HepG2 (cell line): Measurements from ENCODE around the gene BMPER. TPM values are rescaled to one million over a fixed set of nuclear protein-coding genes. Genes with fewer than 3 reads are reported as not detected.

Experiments used
- ATAC-seq: fragments of 200-7000 bp; cut with Tn5 transposase; 3 replicates; pipeline ENCODE4 v1.9.1; 2020; ENCODE audit warnings: mild to moderate bottlenecking, moderate library complexity
- BruUV-seq: library from RNA; stranded (reverse); fragments of 400-500 nt; replicated peaks from 2 replicates; lab custom pipeline; 2021; lab: Mats Ljungman, UMichigan
- CTCF ChIA-PET: fragments of 300-600 bp; formaldehyde crosslinking; extraction: SDS; loops from one replicate; lab custom pipeline; 2021; ENCODE audit warnings: low total read pairs, inconsistent platforms, low intra/inter-chr PET ratio; lab: Yijun Ruan, JAX
- POLR2A ChIA-PET: fragments of 350-600 bp; sonication (Branson Sonifier 250); formaldehyde crosslinking; loops from one replicate; lab custom pipeline; 2020; ENCODE audit warnings: antibody characterized with exemption, inconsistent platforms; lab: Yijun Ruan, JAX
- DNase-seq: peaks from one replicate; pipeline ENCODE4 v3.0.0-alpha.2; 2015; ENCODE audit warnings: low spot score
- FAIRE-seq: peaks from 3 replicates; lab custom pipeline; 2011; peaks lifted over from hg19 to GRCh38; lab: Jason Lieb, UNC
- H2AFZ ChIP-seq: one replicate; pipeline ENCODE4 v1.6.1; 2011; ENCODE audit warnings: low read length, inconsistent platforms
- H3K27ac ChIP-seq: fragments of 300-600 bp; 3 replicates; pipeline ENCODE4 v1.8.0; 2011; ENCODE audit warnings: mixed run types, mild to moderate bottlenecking, mixed read lengths, low read length, inconsistent platforms; ENCODE audit not compliant: insufficient read depth; ENCODE audit errors: extremely low read length
- H3K27me3 ChIP-seq, 2 experiments: fragments of 200-600 bp in 1 of 2; 2 replicates in 1 of 2; 3 replicates in 1 of 2; pipeline versions ENCODE4 v1.6.0 to v1.8.0; 2011; ENCODE audit warnings: low read length in 2 of 2, mild to moderate bottlenecking in 2 of 2, moderate library complexity in 2 of 2, inconsistent platforms in 1 of 2; ENCODE audit not compliant: insufficient read depth in 2 of 2, control insufficient read depth in 1 of 2
- H3K36me3 ChIP-seq, 2 experiments: fragments of 200-600 bp in 1 of 2; replicated peaks in 1 of 2; 2 replicates in 1 of 2; 3 replicates in 1 of 2; pipeline versions ENCODE4 v1.5.1 to v1.8.0; 2011; ENCODE audit warnings: low read length in 2 of 2, inconsistent platforms in 1 of 2; ENCODE audit not compliant: insufficient read depth in 2 of 2, control insufficient read depth in 1 of 2
- H3K4me1 ChIP-seq: 2 replicates; pipeline ENCODE4 v1.5.1; 2012; ENCODE audit warnings: low read length, inconsistent platforms; ENCODE audit not compliant: insufficient read depth
- H3K4me2 ChIP-seq: 2 replicates; pipeline ENCODE4 v1.6.0; 2011; ENCODE audit warnings: low read depth, low read length, inconsistent platforms
- H3K4me3 ChIP-seq, 3 experiments: fragments of 200-600 bp in 1 of 3; sonication (generic), shearing (Covaris generic) in 1 of 3; replicated peaks in 1 of 3; 2 replicates each; pipeline ENCODE4 v1.5.1; 2011 to 2016; ENCODE audit warnings: low read length in 3 of 3, inconsistent platforms in 2 of 3, low read depth in 2 of 3, mild to moderate bottlenecking in 2 of 3, control low read depth in 1 of 3, mixed read lengths in 1 of 3; ENCODE audit not compliant: insufficient read depth in 1 of 3
- H3K79me2 ChIP-seq: one replicate; pipeline ENCODE4 v1.6.1; 2011; ENCODE audit warnings: low read length, inconsistent platforms; ENCODE audit not compliant: insufficient read depth
- H3K9ac ChIP-seq: 2 replicates; pipeline ENCODE4 v1.6.0; 2011; ENCODE audit warnings: mild to moderate bottlenecking, low read depth, low read length, inconsistent platforms; ENCODE audit not compliant: insufficient read depth
- H3K9me3 ChIP-seq: 2 replicates; pipeline ENCODE4 v1.5.1; 2012; ENCODE audit warnings: mild to moderate bottlenecking, low read length
- H4K20me1 ChIP-seq: 2 replicates; pipeline ENCODE4 v1.6.0; 2011; ENCODE audit warnings: inconsistent platforms, mild to moderate bottlenecking, low read length, moderate library complexity; ENCODE audit not compliant: insufficient read depth
- HHEX ChIP-seq: IDR thresholded peaks from 2 replicates; pipeline ENCODE4 v1.6.1; 2016; ENCODE audit warnings: control low read depth
- HOXD1 ChIP-seq: sonication (generic); formaldehyde crosslinking; IDR thresholded peaks from 2 replicates; pipeline ENCODE4 v1.5.0; 2020; ENCODE audit warnings: missing genetic modification reagents
- NPAS2 ChIP-seq: sonication (generic); formaldehyde crosslinking; IDR thresholded peaks from 2 replicates; pipeline ENCODE4 v1.8.0; 2022; ENCODE audit warnings: mild to moderate bottlenecking, missing genetic modification reagents, borderline replicate concordance
- PTBP1 ChIP-seq: fragments of 200-400 bp; formaldehyde crosslinking; IDR thresholded peaks from 2 replicates; pipeline ENCODE4 v1.6.1; 2018; ENCODE audit warnings: low read length, low read depth; ENCODE audit not compliant: poor library complexity, severe bottlenecking
- SETDB1 ChIP-seq: sonication (generic); formaldehyde crosslinking; IDR thresholded peaks from 2 replicates; pipeline ENCODE4 v1.5.1; 2020; ENCODE audit warnings: missing genetic modification reagents, mild to moderate bottlenecking, borderline replicate concordance
- SUZ12 ChIP-seq: fragments of 150-350 bp; IDR thresholded peaks from 2 replicates; pipeline ENCODE4 v1.6.1; 2014; ENCODE audit warnings: low read depth, low read length
- ZNF234 ChIP-seq: sonication (generic); formaldehyde crosslinking; conservative IDR thresholded peaks from 2 replicates; pipeline ENCODE4 v1.5.1; 2020; ENCODE audit warnings: mild to moderate bottlenecking, missing genetic modification reagents
- ZNF263 ChIP-seq: sonication (generic); formaldehyde crosslinking; IDR thresholded peaks from 2 replicates; pipeline ENCODE4 v1.4.0; 2020; ENCODE audit warnings: missing genetic modification reagents
- ZNF501 ChIP-seq: sonication (generic); formaldehyde crosslinking; IDR thresholded peaks from 2 replicates; pipeline ENCODE4 v1.5.1; 2020; ENCODE audit warnings: mild to moderate bottlenecking, moderate library complexity, missing genetic modification reagents
- in situ Hi-C: cut with HindIII; loops from 2 replicates; pipeline ENCODE4 v1.10.0; 2017; ENCODE audit warnings: low pct_unique_long_range_greater_than_20kb; ENCODE audit not compliant: extremely low pct_ligation_motif_present
- intact Hi-C: fragments of 100-400 bp; cut with micrococcal nuclease; formaldehyde crosslinking; loops from one replicate; pipeline ENCODE4 v1.10.0; 2022; ENCODE audit not compliant: unreplicated experiment
- polyA plus RNA-seq, 8 experiments: library from polyadenylated mRNA; depleted of rRNA in 3 of 8; stranded (reverse) in 7 of 8; unstranded in 1 of 8; fragments of >200 nt; fragmentation: Illumina TruSeq in 4 of 8; extraction: Trizol in 4 of 8; gene quantifications; 2 replicates each; pipeline versions ENCODE4 v1.2.1 to v1.2.3, GENCODE V29; 2011 to 2016; ENCODE audit warnings: low read depth in 4 of 8, missing spikeins in 1 of 8, mixed read lengths in 1 of 8; ENCODE audit not compliant: insufficient read depth in 1 of 8
- total RNA-seq, 5 experiments: library from RNA; depleted of rRNA; stranded (reverse); fragments of >200 nt; fragmentation: Illumina TruSeq; extraction: Trizol; gene quantifications; 2 replicates each; pipeline ENCODE4 v1.2.3, GENCODE V29; 2016; ENCODE audit warnings: low read depth in 1 of 5
- TF ChIP-seq, protein P1 (sequence below): IDR thresholded peaks from 2 replicates; pipeline ENCODE4 v1.6.1; 2012; ENCODE audit warnings: inconsistent platforms
- TF ChIP-seq, protein P2 (sequence below): sonication (generic); formaldehyde crosslinking; conservative IDR thresholded peaks from 2 replicates; pipeline ENCODE4 v1.8.0; 2022; ENCODE audit warnings: mild to moderate bottlenecking, moderate library complexity, missing genetic modification reagents

Gene BMPER
- total and polyA plus RNA-seq, 2 of the 13 experiments (the other 11 are each of a cell fraction or from before 2014, with no cell fraction given): not detected

DNA sequence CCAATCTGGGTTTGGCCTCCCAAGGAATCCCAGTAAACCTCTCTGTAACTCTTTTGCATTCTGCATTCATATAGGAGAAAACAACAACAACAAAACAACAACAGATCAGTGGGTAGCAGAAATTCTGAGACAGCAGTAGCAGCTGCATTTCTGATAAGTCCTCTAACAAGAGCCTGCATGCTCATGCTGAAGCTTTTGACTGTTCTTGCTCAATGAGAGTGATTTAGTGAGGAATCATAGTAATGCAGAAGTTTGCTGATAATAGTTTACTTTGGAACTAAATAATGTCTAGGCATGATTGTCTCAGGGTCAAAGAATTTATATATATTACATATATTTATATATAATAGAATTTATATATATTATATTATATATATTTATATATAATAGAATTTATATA lies 35.2 kb downstream of the BMPER start:
- in situ Hi-C loops (no loop called here), intact Hi-C loops (no loop called here)
- Histone ChIP-seq H2AFZ (no peak overlapping the region), H3K36me3 (no peaks in the 10 kb centered on the region), H4K20me1 (no peaks in the 10 kb centered on the region), H3K27me3 (no peaks in the 10 kb centered on the region; a peak in 1 of 5 replicates), H3K27ac (no peak overlapping the region), H3K4me1 (no peaks in the 10 kb centered on the region), H3K9me3 (no peaks in the 10 kb centered on the region), H3K79me2 (no peaks in the 10 kb centered on the region), H3K9ac (no peak overlapping the region), H3K4me3 (no peak overlapping the region), H3K4me2 (no peak overlapping the region)
- FAIRE-seq (no peak), ATAC-seq (no peak), DNase-seq (no peak)
- no peak for TF ChIP-seq ZNF501 (CRISPR knock-in tag)
- TF ChIP-seq, protein P1, sequence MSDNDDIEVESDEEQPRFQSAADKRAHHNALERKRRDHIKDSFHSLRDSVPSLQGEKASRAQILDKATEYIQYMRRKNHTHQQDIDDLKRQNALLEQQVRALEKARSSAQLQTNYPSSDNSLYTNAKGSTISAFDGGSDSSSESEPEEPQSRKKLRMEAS: no peak
- TF ChIP-seq HHEX: no peak
- no peak for TF ChIP-seq PTBP1
- no peak for TF ChIP-seq ZNF263 (CRISPR knock-in tag)
- TF ChIP-seq, protein P2, sequence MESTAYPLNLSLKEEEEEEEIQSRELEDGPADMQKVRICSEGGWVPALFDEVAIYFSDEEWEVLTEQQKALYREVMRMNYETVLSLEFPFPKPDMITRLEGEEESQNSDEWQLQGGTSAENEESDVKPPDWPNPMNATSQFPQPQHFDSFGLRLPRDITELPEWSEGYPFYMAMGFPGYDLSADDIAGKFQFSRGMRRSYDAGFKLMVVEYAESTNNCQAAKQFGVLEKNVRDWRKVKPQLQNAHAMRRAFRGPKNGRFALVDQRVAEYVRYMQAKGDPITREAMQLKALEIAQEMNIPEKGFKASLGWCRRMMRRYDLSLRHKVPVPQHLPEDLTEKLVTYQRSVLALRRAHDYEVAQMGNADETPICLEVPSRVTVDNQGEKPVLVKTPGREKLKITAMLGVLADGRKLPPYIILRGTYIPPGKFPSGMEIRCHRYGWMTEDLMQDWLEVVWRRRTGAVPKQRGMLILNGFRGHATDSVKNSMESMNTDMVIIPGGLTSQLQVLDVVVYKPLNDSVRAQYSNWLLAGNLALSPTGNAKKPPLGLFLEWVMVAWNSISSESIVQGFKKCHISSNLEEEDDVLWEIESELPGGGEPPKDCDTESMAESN (CRISPR knock-in tag): no peak
- TF ChIP-seq HOXD1 (CRISPR knock-in tag): no peak
- no peak for TF ChIP-seq ZNF234 (CRISPR knock-in tag)
- TF ChIP-seq SUZ12: no peak
- no peak for TF ChIP-seq NPAS2 (CRISPR knock-in tag)
- TF ChIP-seq SETDB1 (CRISPR knock-in tag): no peak
- POLR2A ChIA-PET: no interaction called here
- no TSS peak for BruUV-seq
- CTCF ChIA-PET: no interaction called here
